Measurements from ENCODE around the gene SAA4.

GRCh38 chr11:18245396-18245795 lies 8.8 kb upstream of the SAA4 start:
- TF ChIP-seq EZH2phosphoT487 (IDR thresholded peaks at IDR 0.05; ENCODE audit: borderline replicate concordance, low read length) (no peak), CTCF (IDR thresholded peaks at IDR 0.05; ENCODE audit: low read depth, low read length, poor library complexity, severe bottlenecking) (no peak)
